GM12892 (cell line): ENCODE results near the gene OPHN1.

ENCODE experiments used
- POLR2A ChIP-seq: IDR thresholded peaks from 2 replicates; pipeline ENCODE4 v1.6.1; 2011; ENCODE audit warnings: low read depth, low read length, control low read depth
- POLR2AphosphoS5 ChIP-seq: IDR thresholded peaks from 2 replicates; pipeline ENCODE4 v1.6.1; 2011; ENCODE audit warnings: low read depth, low read length, control low read depth
- TAF1 ChIP-seq: IDR thresholded peaks from 2 replicates; pipeline ENCODE4 v1.6.1; 2011; ENCODE audit warnings: low read depth, mild to moderate bottlenecking, control low read depth, low read length, borderline replicate concordance

DNA sequence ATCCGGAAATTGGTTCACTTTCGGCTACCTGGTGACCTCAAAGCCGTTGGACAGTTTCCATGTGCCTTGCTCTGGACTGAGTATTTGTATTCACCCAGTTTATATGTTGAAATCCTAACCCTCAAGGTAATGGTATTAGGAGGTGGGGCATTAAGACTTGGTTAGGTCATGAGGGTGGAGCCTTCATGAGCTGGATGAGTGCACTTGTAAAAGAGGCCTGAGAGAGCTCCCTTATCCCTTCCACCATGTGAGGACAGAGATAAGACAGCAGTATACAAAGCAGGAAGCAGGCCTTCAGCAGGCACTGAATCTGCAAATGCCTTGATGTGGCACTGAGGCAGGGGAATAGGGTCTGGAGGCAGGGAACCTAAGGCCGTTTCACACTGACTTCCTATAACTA, 5.3 kb upstream of the OPHN1 start:
- TF ChIP-seq POLR2A, result no peak
- no peak for TF ChIP-seq POLR2AphosphoS5
- TF ChIP-seq TAF1, result no peak
